GM23338 (cell line): ENCODE results near the gene MTRF1L. TPM values are rescaled to one million over a fixed set of nuclear protein-coding genes. Genes with fewer than 3 reads are reported as not detected.

Experiments used
- ATAC-seq: fragments of 200-7000 bp; cut with Tn5 transposase; 3 replicates; pipeline ENCODE4 v1.9.1; 2020
- DNase-seq: peaks from one replicate; pipeline ENCODE4 v3.0.0-alpha.2; 2015; ENCODE audit warnings: low spot score
- H2AFZ ChIP-seq: fragments of 200-600 bp; sonication (generic); 2 replicates; pipeline ENCODE4 v1.8.0; 2016; ENCODE audit warnings: antibody characterized with exemption, mild to moderate bottlenecking, moderate library complexity
- H3F3A ChIP-seq: fragments of 200-600 bp; sonication (generic); replicated peaks from 2 replicates; pipeline ENCODE4 v1.8.0; 2017; ENCODE audit warnings: antibody characterized with exemption, mixed run types, low read depth
- H3K27ac ChIP-seq: fragments of 200-600 bp; sonication (generic); 2 replicates; pipeline ENCODE4 v1.6.1; 2016; ENCODE audit warnings: low read depth
- H3K27me3 ChIP-seq: fragments of 200-600 bp; sonication (generic); 2 replicates; pipeline ENCODE4 v1.8.0; 2016; ENCODE audit warnings: mild to moderate bottlenecking, mixed run types, moderate library complexity; ENCODE audit not compliant: insufficient read depth
- H3K36me3 ChIP-seq: fragments of 200-600 bp; sonication (generic); 2 replicates; pipeline ENCODE4 v1.8.0; 2016; ENCODE audit warnings: mild to moderate bottlenecking; ENCODE audit not compliant: insufficient read depth
- H3K4me1 ChIP-seq: fragments of 200-600 bp; sonication (generic); 2 replicates; pipeline ENCODE4 v1.8.0; 2016; ENCODE audit warnings: mild to moderate bottlenecking, moderate library complexity; ENCODE audit not compliant: insufficient read depth
- H3K4me2 ChIP-seq: fragments of 200-600 bp; sonication (generic); 2 replicates; pipeline ENCODE4 v1.7.1; 2017; ENCODE audit warnings: mixed run types
- H3K4me3 ChIP-seq: fragments of 200-600 bp; sonication (generic); 2 replicates; pipeline ENCODE4 v1.6.1; 2016; ENCODE audit warnings: mixed run types
- H3K79me2 ChIP-seq: fragments of 200-600 bp; sonication (generic); replicated peaks from 2 replicates; pipeline ENCODE4 v1.8.0; 2017; ENCODE audit warnings: mild to moderate bottlenecking; ENCODE audit not compliant: insufficient read depth
- H3K9me2 ChIP-seq: fragments of 200-600 bp; sonication (generic); 2 replicates; pipeline ENCODE4 v1.8.0; 2017; ENCODE audit not compliant: insufficient read depth
- H4K20me1 ChIP-seq: fragments of 200-600 bp; sonication (generic); replicated peaks from 2 replicates; pipeline ENCODE4 v1.8.0; 2017; ENCODE audit warnings: mild to moderate bottlenecking; ENCODE audit not compliant: insufficient read depth
- H3K27ac Mint-ChIP-seq: 2 replicates; pipeline ENCODE4 v1.8.0; 2020; ENCODE audit warnings: inconsistent platforms, mild to moderate bottlenecking, moderate library complexity, mixed read lengths
- H3K27me3 Mint-ChIP-seq: 3 replicates; pipeline ENCODE4 v1.8.0; 2022; ENCODE audit warnings: low read depth, mild to moderate bottlenecking, moderate library complexity, mixed read lengths, inconsistent platforms; ENCODE audit not compliant: insufficient read depth, poor library complexity
- H3K36me3 Mint-ChIP-seq: 3 replicates; pipeline ENCODE4 v1.8.0; 2021; ENCODE audit warnings: low read depth, mild to moderate bottlenecking, inconsistent platforms, moderate library complexity, mixed read lengths
- H3K4me1 Mint-ChIP-seq: 3 replicates; pipeline ENCODE4 v1.8.0; 2020; ENCODE audit warnings: mild to moderate bottlenecking, inconsistent platforms, mixed read lengths
- H3K4me3 Mint-ChIP-seq: 3 replicates; pipeline ENCODE4 v1.8.0; 2021; ENCODE audit warnings: moderate library complexity, mild to moderate bottlenecking, inconsistent platforms, mixed read lengths
- H3K9me3 Mint-ChIP-seq: 3 replicates; pipeline ENCODE4 v1.8.0; 2020; ENCODE audit warnings: moderate library complexity, mild to moderate bottlenecking, inconsistent platforms, mixed read lengths
- EZH2 ChIP-seq: fragments of 200-600 bp; sonication (generic); IDR thresholded peaks from one replicate; pipeline ENCODE4 v1.8.0; 2017; ENCODE audit warnings: antibody characterized with exemption, mild to moderate bottlenecking, low read depth; ENCODE audit not compliant: unreplicated experiment
- JUNB ChIP-seq: IDR thresholded peaks from one replicate; pipeline ENCODE4 v1.6.1; 2016; ENCODE audit warnings: antibody characterized with exemption; ENCODE audit not compliant: unreplicated experiment
- NANOG ChIP-seq: IDR thresholded peaks from 2 replicates; pipeline ENCODE4 v1.6.1; 2016; ENCODE audit warnings: antibody characterized with exemption, borderline replicate concordance
- POLR2AphosphoS5 ChIP-seq: IDR thresholded peaks from 2 replicates; pipeline ENCODE4 v1.6.1; 2016; ENCODE audit warnings: antibody characterized with exemption, low read depth
- STAT1 ChIP-seq: IDR thresholded peaks from one replicate; pipeline ENCODE4 v1.6.1; 2016; ENCODE audit warnings: antibody characterized with exemption; ENCODE audit not compliant: unreplicated experiment
- ZNF114 ChIP-seq: fragments of 250-450 bp; sonication (Bioruptor Pico); IDR thresholded peaks from 2 replicates; pipeline ENCODE4 v1.5.0; 2020; ENCODE audit warnings: mild to moderate bottlenecking, moderate library complexity
- ZNF331 ChIP-seq: fragments of 250-450 bp; sonication (Bioruptor Pico); IDR thresholded peaks from 2 replicates; pipeline ENCODE4 v1.5.0; 2020; ENCODE audit warnings: low read depth, mild to moderate bottlenecking, moderate library complexity
- polyA plus RNA-seq: library from polyadenylated mRNA; unstranded; fragments of >200 nt; fragmentation: Nextera tagmentation; extraction: Ambion mirVana; gene quantifications from 2 replicates; pipeline ENCODE4 v1.2.1, GENCODE V29; 2016
- total RNA-seq: library from RNA; depleted of rRNA; stranded (reverse); fragments of >200 nt; shearing (Covaris generic); gene quantifications from 2 replicates; pipeline ENCODE4 v1.2.3, GENCODE V29; 2014
- TF ChIP-seq, protein P1 (sequence below), 2 experiments: fragments of 200-600 bp in 1 of 2; sonication (generic) in 1 of 2; conservative IDR thresholded peaks; 2 replicates each; pipeline versions ENCODE4 v1.5.1 to v1.6.1; 2016 to 2017; ENCODE audit warnings: antibody characterized with exemption in 2 of 2, low read depth in 2 of 2, mild to moderate bottlenecking in 2 of 2, moderate library complexity in 1 of 2
- TF ChIP-seq, protein P2 (sequence below): fragments of 250-450 bp; sonication (Bioruptor Pico); IDR thresholded peaks from 2 replicates; pipeline ENCODE4 v1.5.0; 2020; ENCODE audit warnings: mild to moderate bottlenecking, moderate library complexity
- TF ChIP-seq, protein P3 (sequence below): IDR thresholded peaks from one replicate; pipeline ENCODE4 v1.6.1; 2018; ENCODE audit warnings: antibody characterized with exemption; ENCODE audit not compliant: unreplicated experiment

The MTRF1L gene
- total and polyA plus RNA-seq, 2 experiments from 2014 or later = 20.5 to 28.3 TPM

DNA sequence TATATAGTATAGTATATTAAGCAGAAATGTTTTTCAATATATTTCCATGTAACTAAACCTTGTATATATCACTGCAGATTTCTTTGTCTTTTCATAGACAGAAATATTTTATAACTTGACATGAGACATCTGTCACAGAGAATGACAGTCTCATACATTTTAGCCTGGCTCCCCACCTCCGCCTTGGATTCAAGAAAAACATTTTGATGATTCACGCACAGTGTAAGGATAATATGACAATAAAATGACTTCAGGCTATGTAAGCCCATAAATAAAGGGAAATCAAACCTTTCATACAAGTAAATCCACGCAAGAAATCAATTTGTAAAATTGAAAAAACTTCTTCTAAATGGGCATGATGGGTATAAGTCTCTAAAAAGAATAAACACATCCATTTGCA is 56.0 kb downstream of the MTRF1L start (continued):
- TF ChIP-seq, protein P1, sequence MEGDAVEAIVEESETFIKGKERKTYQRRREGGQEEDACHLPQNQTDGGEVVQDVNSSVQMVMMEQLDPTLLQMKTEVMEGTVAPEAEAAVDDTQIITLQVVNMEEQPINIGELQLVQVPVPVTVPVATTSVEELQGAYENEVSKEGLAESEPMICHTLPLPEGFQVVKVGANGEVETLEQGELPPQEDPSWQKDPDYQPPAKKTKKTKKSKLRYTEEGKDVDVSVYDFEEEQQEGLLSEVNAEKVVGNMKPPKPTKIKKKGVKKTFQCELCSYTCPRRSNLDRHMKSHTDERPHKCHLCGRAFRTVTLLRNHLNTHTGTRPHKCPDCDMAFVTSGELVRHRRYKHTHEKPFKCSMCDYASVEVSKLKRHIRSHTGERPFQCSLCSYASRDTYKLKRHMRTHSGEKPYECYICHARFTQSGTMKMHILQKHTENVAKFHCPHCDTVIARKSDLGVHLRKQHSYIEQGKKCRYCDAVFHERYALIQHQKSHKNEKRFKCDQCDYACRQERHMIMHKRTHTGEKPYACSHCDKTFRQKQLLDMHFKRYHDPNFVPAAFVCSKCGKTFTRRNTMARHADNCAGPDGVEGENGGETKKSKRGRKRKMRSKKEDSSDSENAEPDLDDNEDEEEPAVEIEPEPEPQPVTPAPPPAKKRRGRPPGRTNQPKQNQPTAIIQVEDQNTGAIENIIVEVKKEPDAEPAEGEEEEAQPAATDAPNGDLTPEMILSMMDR (conservative IDR thresholded peaks at IDR 0.05; ENCODE audit: low read depth in 2 of 2) = no peak
- TF ChIP-seq JUNB (no peak), NANOG (no peak), ZNF331 (CRISPR knock-in tag) (no peak), POLR2AphosphoS5 (no peak)
- TF ChIP-seq, protein P2, sequence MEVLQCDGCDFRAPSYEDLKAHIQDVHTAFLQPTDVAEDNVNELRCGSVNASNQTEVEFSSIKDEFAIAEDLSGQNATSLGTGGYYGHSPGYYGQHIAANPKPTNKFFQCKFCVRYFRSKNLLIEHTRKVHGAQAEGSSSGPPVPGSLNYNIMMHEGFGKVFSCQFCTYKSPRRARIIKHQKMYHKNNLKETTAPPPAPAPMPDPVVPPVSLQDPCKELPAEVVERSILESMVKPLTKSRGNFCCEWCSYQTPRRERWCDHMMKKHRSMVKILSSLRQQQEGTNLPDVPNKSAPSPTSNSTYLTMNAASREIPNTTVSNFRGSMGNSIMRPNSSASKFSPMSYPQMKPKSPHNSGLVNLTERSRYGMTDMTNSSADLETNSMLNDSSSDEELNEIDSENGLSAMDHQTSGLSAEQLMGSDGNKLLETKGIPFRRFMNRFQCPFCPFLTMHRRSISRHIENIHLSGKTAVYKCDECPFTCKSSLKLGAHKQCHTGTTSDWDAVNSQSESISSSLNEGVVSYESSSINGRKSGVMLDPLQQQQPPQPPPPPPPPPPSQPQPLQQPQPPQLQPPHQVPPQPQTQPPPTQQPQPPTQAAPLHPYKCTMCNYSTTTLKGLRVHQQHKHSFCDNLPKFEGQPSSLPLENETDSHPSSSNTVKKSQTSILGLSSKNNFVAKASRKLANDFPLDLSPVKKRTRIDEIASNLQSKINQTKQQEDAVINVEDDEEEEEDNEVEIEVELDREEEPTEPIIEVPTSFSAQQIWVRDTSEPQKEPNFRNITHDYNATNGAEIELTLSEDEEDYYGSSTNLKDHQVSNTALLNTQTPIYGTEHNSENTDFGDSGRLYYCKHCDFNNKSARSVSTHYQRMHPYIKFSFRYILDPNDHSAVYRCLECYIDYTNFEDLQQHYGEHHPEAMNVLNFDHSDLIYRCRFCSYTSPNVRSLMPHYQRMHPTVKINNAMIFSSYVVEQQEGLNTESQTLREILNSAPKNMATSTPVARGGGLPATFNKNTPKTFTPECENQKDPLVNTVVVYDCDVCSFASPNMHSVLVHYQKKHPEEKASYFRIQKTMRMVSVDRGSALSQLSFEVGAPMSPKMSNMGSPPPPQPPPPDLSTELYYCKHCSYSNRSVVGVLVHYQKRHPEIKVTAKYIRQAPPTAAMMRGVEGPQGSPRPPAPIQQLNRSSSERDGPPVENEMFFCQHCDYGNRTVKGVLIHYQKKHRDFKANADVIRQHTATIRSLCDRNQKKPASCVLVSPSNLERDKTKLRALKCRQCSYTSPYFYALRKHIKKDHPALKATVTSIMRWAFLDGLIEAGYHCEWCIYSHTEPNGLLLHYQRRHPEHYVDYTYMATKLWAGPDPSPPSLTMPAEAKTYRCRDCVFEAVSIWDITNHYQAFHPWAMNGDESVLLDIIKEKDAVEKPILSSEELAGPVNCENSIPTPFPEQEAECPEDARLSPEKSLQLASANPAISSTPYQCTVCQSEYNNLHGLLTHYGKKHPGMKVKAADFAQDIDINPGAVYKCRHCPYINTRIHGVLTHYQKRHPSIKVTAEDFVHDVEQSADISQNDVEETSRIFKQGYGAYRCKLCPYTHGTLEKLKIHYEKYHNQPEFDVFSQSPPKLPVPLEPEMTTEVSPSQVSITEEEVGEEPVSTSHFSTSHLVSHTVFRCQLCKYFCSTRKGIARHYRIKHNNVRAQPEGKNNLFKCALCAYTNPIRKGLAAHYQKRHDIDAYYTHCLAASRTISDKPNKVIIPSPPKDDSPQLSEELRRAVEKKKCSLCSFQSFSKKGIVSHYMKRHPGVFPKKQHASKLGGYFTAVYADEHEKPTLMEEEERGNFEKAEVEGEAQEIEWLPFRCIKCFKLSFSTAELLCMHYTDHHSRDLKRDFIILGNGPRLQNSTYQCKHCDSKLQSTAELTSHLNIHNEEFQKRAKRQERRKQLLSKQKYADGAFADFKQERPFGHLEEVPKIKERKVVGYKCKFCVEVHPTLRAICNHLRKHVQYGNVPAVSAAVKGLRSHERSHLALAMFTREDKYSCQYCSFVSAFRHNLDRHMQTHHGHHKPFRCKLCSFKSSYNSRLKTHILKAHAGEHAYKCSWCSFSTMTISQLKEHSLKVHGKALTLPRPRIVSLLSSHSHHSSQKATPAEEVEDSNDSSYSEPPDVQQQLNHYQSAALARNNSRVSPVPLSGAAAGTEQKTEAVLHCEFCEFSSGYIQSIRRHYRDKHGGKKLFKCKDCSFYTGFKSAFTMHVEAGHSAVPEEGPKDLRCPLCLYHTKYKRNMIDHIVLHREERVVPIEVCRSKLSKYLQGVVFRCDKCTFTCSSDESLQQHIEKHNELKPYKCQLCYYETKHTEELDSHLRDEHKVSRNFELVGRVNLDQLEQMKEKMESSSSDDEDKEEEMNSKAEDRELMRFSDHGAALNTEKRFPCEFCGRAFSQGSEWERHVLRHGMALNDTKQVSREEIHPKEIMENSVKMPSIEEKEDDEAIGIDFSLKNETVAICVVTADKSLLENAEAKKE (CRISPR knock-in tag) = no peak

DNA sequence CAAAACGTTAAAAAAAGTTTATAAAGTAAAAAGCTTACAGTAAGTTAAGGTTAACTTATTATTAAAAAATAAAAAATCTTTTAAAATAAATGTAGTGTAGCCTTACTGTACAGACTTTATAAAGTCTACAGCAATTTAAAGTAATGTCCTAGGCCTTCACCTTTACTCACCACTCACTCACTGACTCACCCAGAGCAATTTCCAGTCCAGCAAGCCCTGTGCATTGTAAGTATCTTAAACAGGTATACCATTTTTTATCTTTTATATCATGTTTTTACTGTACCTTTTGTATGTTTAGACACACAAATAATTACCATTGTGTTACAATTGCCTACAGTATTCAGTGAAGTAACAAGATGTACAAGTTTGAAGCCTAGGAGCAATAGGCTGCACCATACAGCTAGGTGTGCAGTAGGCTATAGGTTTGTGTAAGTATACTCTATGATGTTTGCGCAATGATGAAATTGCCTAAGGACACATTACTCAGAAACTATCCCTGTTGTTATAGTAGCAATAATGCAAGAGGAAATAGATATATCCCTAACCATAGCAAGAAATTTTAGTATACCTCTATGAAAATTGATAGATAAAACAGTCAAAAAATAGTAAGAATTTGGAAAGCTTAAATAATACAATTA is 59.1 kb downstream of the MTRF1L start:
- H3K27ac Mint-ChIP-seq = no peak overlapping the region
- no peaks in the 10 kb centered on the region for H3K27me3 Mint-ChIP-seq
- no peak for ATAC-seq
- Histone ChIP-seq H3K4me2 (no peak overlapping the region), H3K27me3 (no peaks in the 10 kb centered on the region), H3K27ac (no peak overlapping the region), H3K36me3 (no peaks in the 10 kb centered on the region), H3K4me1 (peaks cover 8% of the 10 kb centered on the region; the same call in 1 of the 2 replicates), H3F3A (no peaks in the 10 kb centered on the region), H3K79me2 (no peaks in the 10 kb centered on the region), H3K4me3 (no peak overlapping the region), H4K20me1 (no peaks in the 10 kb centered on the region), H2AFZ (no peak overlapping the region), H3K9me2 (no peaks in the 10 kb centered on the region)
- H3K4me3 Mint-ChIP-seq = no peak overlapping the region
- no peaks in the 10 kb centered on the region for H3K36me3 Mint-ChIP-seq
- no peak for DNase-seq
- no peaks in the 10 kb centered on the region for H3K9me3 Mint-ChIP-seq
- H3K4me1 Mint-ChIP-seq = peaks cover 19% of the 10 kb centered on the region
- TF ChIP-seq STAT1 (no peak), ZNF114 (CRISPR knock-in tag) (no peak), ZNF331 (CRISPR knock-in tag) (no peak), NANOG (no peak), POLR2AphosphoS5 (no peak), EZH2 (no peak)
- TF ChIP-seq, protein P1 (conservative IDR thresholded peaks at IDR 0.05; ENCODE audit: low read depth in 2 of 2) = no peak
- TF ChIP-seq, protein P3, sequence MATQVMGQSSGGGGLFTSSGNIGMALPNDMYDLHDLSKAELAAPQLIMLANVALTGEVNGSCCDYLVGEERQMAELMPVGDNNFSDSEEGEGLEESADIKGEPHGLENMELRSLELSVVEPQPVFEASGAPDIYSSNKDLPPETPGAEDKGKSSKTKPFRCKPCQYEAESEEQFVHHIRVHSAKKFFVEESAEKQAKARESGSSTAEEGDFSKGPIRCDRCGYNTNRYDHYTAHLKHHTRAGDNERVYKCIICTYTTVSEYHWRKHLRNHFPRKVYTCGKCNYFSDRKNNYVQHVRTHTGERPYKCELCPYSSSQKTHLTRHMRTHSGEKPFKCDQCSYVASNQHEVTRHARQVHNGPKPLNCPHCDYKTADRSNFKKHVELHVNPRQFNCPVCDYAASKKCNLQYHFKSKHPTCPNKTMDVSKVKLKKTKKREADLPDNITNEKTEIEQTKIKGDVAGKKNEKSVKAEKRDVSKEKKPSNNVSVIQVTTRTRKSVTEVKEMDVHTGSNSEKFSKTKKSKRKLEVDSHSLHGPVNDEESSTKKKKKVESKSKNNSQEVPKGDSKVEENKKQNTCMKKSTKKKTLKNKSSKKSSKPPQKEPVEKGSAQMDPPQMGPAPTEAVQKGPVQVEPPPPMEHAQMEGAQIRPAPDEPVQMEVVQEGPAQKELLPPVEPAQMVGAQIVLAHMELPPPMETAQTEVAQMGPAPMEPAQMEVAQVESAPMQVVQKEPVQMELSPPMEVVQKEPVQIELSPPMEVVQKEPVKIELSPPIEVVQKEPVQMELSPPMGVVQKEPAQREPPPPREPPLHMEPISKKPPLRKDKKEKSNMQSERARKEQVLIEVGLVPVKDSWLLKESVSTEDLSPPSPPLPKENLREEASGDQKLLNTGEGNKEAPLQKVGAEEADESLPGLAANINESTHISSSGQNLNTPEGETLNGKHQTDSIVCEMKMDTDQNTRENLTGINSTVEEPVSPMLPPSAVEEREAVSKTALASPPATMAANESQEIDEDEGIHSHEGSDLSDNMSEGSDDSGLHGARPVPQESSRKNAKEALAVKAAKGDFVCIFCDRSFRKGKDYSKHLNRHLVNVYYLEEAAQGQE = no peak
